GM21723 (cell line): ENCODE measurements around the gene OTUD7B.

ENCODE experiments used
- ATAC-seq: cut with Tn5 transposase; IDR thresholded peaks from one replicate; pipeline ENCODE4 v1.9.1; 2021; ENCODE audit warnings: mild to moderate bottlenecking, moderate library complexity; ENCODE audit not compliant: unreplicated experiment

The OTUD7B gene

GRCh38 chr1:149925751-149926150 lies 84.8 kb downstream of the OTUD7B start:
- ATAC-seq = no peak

GRCh38 chr1:149925345-149925744 lies 85.2 kb downstream of the OTUD7B start:
- ATAC-seq = no peak

GRCh38 chr1:149923626-149924025 lies 86.9 kb downstream of the OTUD7B start:
- ATAC-seq = no peak

- ATAC-seq = no peak
Measured at GRCh38 chr1:149917571-149918144, 92.9 kb downstream of the OTUD7B start, which contains the start of gene SV2A. TSS of gene SV2A (minus strand) at chr1:149917844. CDS start at chr1:149913840, 4,004 bp downstream.

GRCh38 chr1:149916898-149917252 lies 93.7 kb downstream of the OTUD7B start:
- no peak for ATAC-seq

GRCh38 chr1:149916193-149916897 lies 94.2 kb downstream of the OTUD7B start:
- no peak for ATAC-seq

- no peak for ATAC-seq
Measured at GRCh38 chr1:149915429-149916192, 94.9 kb downstream of the OTUD7B start.

GRCh38 chr1:149914545-149914944 lies 96.0 kb downstream of the OTUD7B start:
- no peak for ATAC-seq

- no peak for ATAC-seq
Measured at GRCh38 chr1:149906570-149907075, 103.9 kb downstream of the OTUD7B start.

GRCh38 chr1:149903836-149904491 lies 106.6 kb downstream of the OTUD7B start:
- ATAC-seq = no peak

- ATAC-seq = peak; percentile 97
Measured at GRCh38 chr1:149899460-149900284, 110.9 kb downstream of the OTUD7B start, which contains the start of gene BOLA1. TSS of gene BOLA1 (plus strand) at chr1:149899568. CDS start at chr1:149900060, 492 bp downstream.

GRCh38 chr1:149896575-149896974 lies 114.0 kb downstream of the OTUD7B start:
- no peak for ATAC-seq

- ATAC-seq = no peak
Measured at GRCh38 chr1:149888999-149889289, 121.6 kb downstream of the OTUD7B start.

- peak; percentile 22 for ATAC-seq
Measured at GRCh38 chr1:149888247-149888998, 122.1 kb downstream of the OTUD7B start.
